HFFc6 (cell line): ENCODE results near the gene NXT1. TPM values are rescaled to one million over a fixed set of nuclear protein-coding genes. Genes with fewer than 3 reads are reported as not detected.

Source experiments
- DNase-seq: peaks from one replicate; pipeline ENCODE4 v3.0.0-alpha.2; 2018
- H3K27ac Mint-ChIP-seq: 2 replicates; pipeline ENCODE4 v1.8.0; 2020; ENCODE audit warnings: mild to moderate bottlenecking, mixed read lengths
- H3K27me3 Mint-ChIP-seq: 2 replicates; pipeline ENCODE4 v1.8.0; 2021; ENCODE audit warnings: mild to moderate bottlenecking, moderate library complexity, mixed read lengths; ENCODE audit not compliant: insufficient read depth
- H3K36me3 Mint-ChIP-seq: 2 replicates; pipeline ENCODE4 v1.8.0; 2021; ENCODE audit warnings: low read depth, mixed read lengths
- H3K4me1 Mint-ChIP-seq: 2 replicates; pipeline ENCODE4 v1.8.0; 2020; ENCODE audit warnings: low read depth, mixed read lengths
- H3K4me3 Mint-ChIP-seq: 2 replicates; pipeline ENCODE4 v1.8.0; 2020; ENCODE audit warnings: mild to moderate bottlenecking, moderate library complexity, mixed read lengths
- H3K9me3 Mint-ChIP-seq: 2 replicates; pipeline ENCODE4 v1.8.0; 2020; ENCODE audit warnings: mild to moderate bottlenecking, mixed read lengths
- CTCF ChIP-seq: fragments of 200-600 bp; sonication (generic); IDR thresholded peaks from 2 replicates; pipeline ENCODE4 v1.5.0; 2021; ENCODE audit warnings: antibody characterized with exemption, mild to moderate bottlenecking
- total RNA-seq, 6 experiments: library from RNA; stranded (reverse); fragmentation: NEBNext Ultra II Directional; extraction: Animal tissue kit (Norgen Biotek cat#: 25700); gene quantifications; 2 replicates in 1 of 6; 3 replicates in 5 of 6; pipeline ENCODE4 v1.2.3, GENCODE V29; 2021

The NXT1 gene
- total RNA-seq, 6 experiments from 2014 or later, result 14.6 to 19.1 (median 15.9) TPM

- Mint-ChIP-seq H3K4me3 (no peak overlapping the region), H3K36me3 (peaks cover 4% of the 10 kb centered on the region; the same call in 1 of the 2 replicates), H3K9me3 (no peaks in the 10 kb centered on the region), H3K27ac (no peak overlapping the region), H3K4me1 (peaks cover 36% of the 10 kb centered on the region), H3K27me3 (no peaks in the 10 kb centered on the region; the same call in 1 of the 2 replicates)
- no peak for DNase-seq
- no peak for TF ChIP-seq CTCF
Observed at GRCh38 chr20:23356203-23356602, 5.6 kb downstream of the NXT1 start.

GRCh38 chr20:23357767-23358562 lies 7.4 kb downstream of the NXT1 start:
- Mint-ChIP-seq H3K4me1 (peaks cover 28% of the 10 kb centered on the region), H3K27ac (peak overlapping the region; percentile 95), H3K36me3 (peaks cover 2% of the 10 kb centered on the region; the same call in 1 of the 2 replicates), H3K9me3 (no peaks in the 10 kb centered on the region), H3K27me3 (peaks cover 4% of the 10 kb centered on the region), H3K4me3 (peak overlapping the region; percentile 91)
- DNase-seq, result peak; percentile 100
- TF ChIP-seq CTCF, result peak; percentile 17; the same call in 1 of the 2 replicates

- TF ChIP-seq CTCF, result no peak
- no peak for DNase-seq
- H3K27ac Mint-ChIP-seq, result peak overlapping the region; percentile 64
- H3K36me3 Mint-ChIP-seq, result peaks cover 7% of the 10 kb centered on the region; the same call in 1 of the 2 replicates
- H3K4me3 Mint-ChIP-seq, result peak overlapping the region; percentile 91
- no peaks in the 10 kb centered on the region for H3K9me3 Mint-ChIP-seq
- peaks cover 32% of the 10 kb centered on the region for H3K4me1 Mint-ChIP-seq
- H3K27me3 Mint-ChIP-seq, result peaks cover 6% of the 10 kb centered on the region
Observed at GRCh38 chr20:23358563-23358906, 7.9 kb downstream of the NXT1 start.

- Mint-ChIP-seq H3K9me3 (no peaks in the 10 kb centered on the region), H3K4me1 (peaks cover 37% of the 10 kb centered on the region), H3K36me3 (peaks cover 7% of the 10 kb centered on the region), H3K4me3 (no peak overlapping the region; the same call in 1 of the 2 replicates), H3K27ac (peak overlapping the region; percentile 64), H3K27me3 (peaks cover 6% of the 10 kb centered on the region)
- no peak for DNase-seq
- TF ChIP-seq CTCF, result no peak
Observed at GRCh38 chr20:23358923-23359593, 8.5 kb downstream of the NXT1 start.

- H3K27ac Mint-ChIP-seq, result peak overlapping the region; percentile 97
- no peak for TF ChIP-seq CTCF
- H3K9me3 Mint-ChIP-seq, result no peaks in the 10 kb centered on the region
- peaks cover 49% of the 10 kb centered on the region for H3K4me1 Mint-ChIP-seq
- no peak for DNase-seq
- H3K27me3 Mint-ChIP-seq, result peaks cover 10% of the 10 kb centered on the region
- peak overlapping the region; percentile 89 for H3K4me3 Mint-ChIP-seq
- H3K36me3 Mint-ChIP-seq, result peaks cover 19% of the 10 kb centered on the region
Observed at GRCh38 chr20:23360531-23360930, 9.9 kb downstream of the NXT1 start.
